Ammon's horn (tissue), 1 donor: ENCODE measurements around the gene LAMA2.

Experiments used
- DNase-seq: peaks from one replicate; pipeline ENCODE4 v3.0.0-alpha.2; 2016; ENCODE audit warnings: low spot score

Gene LAMA2

GRCh38 chr6:129179283-129179682 lies 296.3 kb downstream of the LAMA2 start:
- no peak for DNase-seq

GRCh38 chr6:129181001-129181400 lies 298.1 kb downstream of the LAMA2 start:
- DNase-seq, result no peak

GRCh38 chr6:129183187-129183591 lies 300.3 kb downstream of the LAMA2 start:
- no peak for DNase-seq

- no peak for DNase-seq
Measured at GRCh38 chr6:129183681-129184301, 300.9 kb downstream of the LAMA2 start.

GRCh38 chr6:129184324-129184723 lies 301.4 kb downstream of the LAMA2 start:
- no peak for DNase-seq

GRCh38 chr6:129184808-129185366 lies 301.9 kb downstream of the LAMA2 start:
- DNase-seq, result no peak

GRCh38 chr6:129186988-129187387 lies 304.1 kb downstream of the LAMA2 start:
- no peak for DNase-seq

GRCh38 chr6:129188306-129188705 lies 305.4 kb downstream of the LAMA2 start:
- no peak for DNase-seq

- DNase-seq, result no peak
Measured at GRCh38 chr6:129188795-129189194, 305.9 kb downstream of the LAMA2 start.

- no peak for DNase-seq
Measured at GRCh38 chr6:129189266-129189665, 306.3 kb downstream of the LAMA2 start.

GRCh38 chr6:129191235-129191634 lies 308.3 kb downstream of the LAMA2 start:
- DNase-seq, result no peak

GRCh38 chr6:129192458-129192989 lies 309.6 kb downstream of the LAMA2 start:
- DNase-seq, result no peak

GRCh38 chr6:129194306-129194941 lies 311.5 kb downstream of the LAMA2 start:
- DNase-seq, result no peak

GRCh38 chr6:129195161-129195560 lies 312.2 kb downstream of the LAMA2 start:
- DNase-seq, result no peak

- DNase-seq, result no peak
Measured at GRCh38 chr6:129195643-129196042, 312.7 kb downstream of the LAMA2 start.

- no peak for DNase-seq
Measured at GRCh38 chr6:129197154-129197553, 314.2 kb downstream of the LAMA2 start.

- DNase-seq, result no peak
Measured at GRCh38 chr6:129200151-129200550, 317.2 kb downstream of the LAMA2 start.

GRCh38 chr6:129203190-129203900 lies 320.4 kb downstream of the LAMA2 start:
- DNase-seq, result no peak

GRCh38 chr6:129206821-129207220 lies 323.9 kb downstream of the LAMA2 start:
- DNase-seq, result no peak

GRCh38 chr6:129207832-129208231 lies 324.9 kb downstream of the LAMA2 start:
- no peak for DNase-seq

GRCh38 chr6:129208415-129209034 lies 325.6 kb downstream of the LAMA2 start:
- no peak for DNase-seq

- DNase-seq, result no peak
Measured at GRCh38 chr6:129209355-129209754, 326.4 kb downstream of the LAMA2 start.
